Neural cell (in vitro differentiated cells): ENCODE results near the gene SKAP1.

Source experiments
- EP300 ChIP-seq: fragments of 450-650 bp; conservative IDR thresholded peaks from 2 replicates; pipeline ENCODE4 v1.6.1; 2014; ENCODE audit warnings: antibody characterized with exemption, mild to moderate bottlenecking, moderate library complexity; ENCODE audit not compliant: poor library complexity, severe bottlenecking
- EZH2 ChIP-seq: fragments of 200-600, 300-800 bp; shearing (Covaris generic), sonication (generic); IDR thresholded peaks from 2 replicates; pipeline ENCODE4 v1.6.1; 2014; ENCODE audit warnings: antibody characterized with exemption, low read length, borderline replicate concordance, mild to moderate bottlenecking; ENCODE audit not compliant: insufficient read depth, poor library complexity, severe bottlenecking
- MXI1 ChIP-seq: fragments of 450-650 bp; conservative IDR thresholded peaks from 2 replicates; pipeline ENCODE4 v1.6.1; 2014; ENCODE audit warnings: antibody characterized with exemption, mild to moderate bottlenecking; ENCODE audit not compliant: poor library complexity, severe bottlenecking
- POLR2AphosphoS5 ChIP-seq: IDR thresholded peaks from 2 replicates; pipeline ENCODE4 v1.6.1; 2012
- RAD21 ChIP-seq: fragments of 450-650 bp; conservative IDR thresholded peaks from 2 replicates; pipeline ENCODE4 v1.6.1; 2014; ENCODE audit warnings: antibody characterized with exemption, mild to moderate bottlenecking, moderate library complexity
- REST ChIP-seq: IDR thresholded peaks from 2 replicates; pipeline ENCODE4 v1.6.1; 2012; ENCODE audit warnings: borderline replicate concordance
- SMC3 ChIP-seq: fragments of 450-650 bp; conservative IDR thresholded peaks from 2 replicates; pipeline ENCODE4 v1.6.1; 2014; ENCODE audit warnings: antibody characterized with exemption, mild to moderate bottlenecking, moderate library complexity; ENCODE audit not compliant: poor library complexity
- TAF1 ChIP-seq: IDR thresholded peaks from 2 replicates; pipeline ENCODE4 v1.6.1; 2012; ENCODE audit warnings: low read depth
- TF ChIP-seq, protein P1 (sequence below): fragments of 450-650 bp; IDR thresholded peaks from 2 replicates; pipeline ENCODE4 v1.5.1; 2014; ENCODE audit warnings: antibody characterized with exemption, mild to moderate bottlenecking, moderate library complexity; ENCODE audit not compliant: poor library complexity, severe bottlenecking

DNA sequence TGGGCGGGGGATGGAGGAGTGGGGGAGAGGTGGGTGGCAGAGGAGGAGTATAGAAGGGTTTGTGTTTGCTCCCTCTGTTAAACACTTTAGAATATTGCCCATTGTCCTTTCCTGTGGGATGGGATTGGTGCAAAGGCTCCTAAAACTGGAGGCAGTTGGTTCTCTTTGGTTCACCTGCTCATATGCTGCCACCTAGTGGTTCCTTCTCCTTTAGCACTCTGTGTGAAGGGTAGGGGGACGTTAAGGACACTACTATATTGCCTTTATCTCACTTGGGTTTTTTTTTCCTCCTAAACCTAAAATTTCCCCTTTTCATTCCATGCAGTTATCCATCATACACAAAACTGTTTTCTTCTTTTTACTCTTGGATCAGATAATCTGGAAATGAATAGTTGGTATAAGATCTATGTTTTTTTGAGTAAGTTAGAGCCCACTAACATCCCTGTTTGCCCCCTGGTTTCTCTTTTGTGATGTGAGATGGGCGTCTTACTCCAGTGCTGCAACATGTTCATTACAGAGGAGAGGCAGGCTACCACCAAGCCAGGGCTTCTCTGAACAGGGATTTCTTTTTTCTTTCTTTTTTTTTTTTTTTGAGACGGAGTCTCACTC, 298.7 kb downstream of the SKAP1 start:
- TF ChIP-seq, protein P1, sequence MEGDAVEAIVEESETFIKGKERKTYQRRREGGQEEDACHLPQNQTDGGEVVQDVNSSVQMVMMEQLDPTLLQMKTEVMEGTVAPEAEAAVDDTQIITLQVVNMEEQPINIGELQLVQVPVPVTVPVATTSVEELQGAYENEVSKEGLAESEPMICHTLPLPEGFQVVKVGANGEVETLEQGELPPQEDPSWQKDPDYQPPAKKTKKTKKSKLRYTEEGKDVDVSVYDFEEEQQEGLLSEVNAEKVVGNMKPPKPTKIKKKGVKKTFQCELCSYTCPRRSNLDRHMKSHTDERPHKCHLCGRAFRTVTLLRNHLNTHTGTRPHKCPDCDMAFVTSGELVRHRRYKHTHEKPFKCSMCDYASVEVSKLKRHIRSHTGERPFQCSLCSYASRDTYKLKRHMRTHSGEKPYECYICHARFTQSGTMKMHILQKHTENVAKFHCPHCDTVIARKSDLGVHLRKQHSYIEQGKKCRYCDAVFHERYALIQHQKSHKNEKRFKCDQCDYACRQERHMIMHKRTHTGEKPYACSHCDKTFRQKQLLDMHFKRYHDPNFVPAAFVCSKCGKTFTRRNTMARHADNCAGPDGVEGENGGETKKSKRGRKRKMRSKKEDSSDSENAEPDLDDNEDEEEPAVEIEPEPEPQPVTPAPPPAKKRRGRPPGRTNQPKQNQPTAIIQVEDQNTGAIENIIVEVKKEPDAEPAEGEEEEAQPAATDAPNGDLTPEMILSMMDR, result peak; percentile 70
- TF ChIP-seq EZH2, result no peak
- TF ChIP-seq REST, result no peak
- TF ChIP-seq POLR2AphosphoS5, result no peak
- no peak for TF ChIP-seq EP300
- TF ChIP-seq TAF1, result no peak
- no peak for TF ChIP-seq MXI1
- TF ChIP-seq RAD21, result peak; percentile 69
- peak; percentile 67 for TF ChIP-seq SMC3
